ENCODE data around the gene TMEM95.
"Not testable (repeated sequence)": the region's sequence is repeated elsewhere in the genome, so short reads cannot be mapped to it uniquely, and the experiment has no call there.

Gene TMEM95

DNA sequence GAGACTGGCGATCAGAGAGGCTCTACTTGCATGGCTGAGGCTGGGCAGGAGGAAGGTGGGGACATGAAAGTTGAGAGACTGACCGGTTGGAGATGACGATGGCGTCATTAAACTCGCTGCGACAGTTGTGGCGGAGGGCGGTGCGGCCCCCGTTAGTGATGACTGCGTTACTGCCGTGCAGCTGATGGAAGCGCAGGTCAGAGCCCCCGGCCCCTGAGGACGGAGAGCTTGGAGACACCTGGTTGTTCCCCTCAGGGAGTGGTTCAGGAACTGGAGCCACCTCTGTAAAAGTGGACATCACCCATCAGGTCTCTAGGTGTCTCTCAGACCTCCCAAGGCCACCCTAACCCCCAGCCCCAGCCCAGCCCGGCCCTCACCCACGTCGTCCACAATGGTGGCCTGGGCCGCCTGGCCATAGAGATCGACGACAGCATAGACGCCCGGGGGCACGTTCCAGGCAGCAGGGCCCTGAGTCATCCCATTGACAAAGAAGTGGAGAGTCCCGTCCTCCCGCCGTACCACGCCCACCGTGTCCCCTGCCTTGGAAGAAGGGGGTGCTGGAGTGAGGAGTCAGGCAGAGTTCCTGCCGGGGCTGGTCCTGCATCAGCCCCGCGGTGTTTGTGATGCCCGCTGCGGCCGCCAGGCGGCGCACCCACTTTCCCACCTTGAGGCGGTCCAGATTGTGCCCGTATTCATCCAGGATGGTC is 31.1 kb upstream of the TMEM95 start:
- peak; percentile 66 for DNase-seq

DNA sequence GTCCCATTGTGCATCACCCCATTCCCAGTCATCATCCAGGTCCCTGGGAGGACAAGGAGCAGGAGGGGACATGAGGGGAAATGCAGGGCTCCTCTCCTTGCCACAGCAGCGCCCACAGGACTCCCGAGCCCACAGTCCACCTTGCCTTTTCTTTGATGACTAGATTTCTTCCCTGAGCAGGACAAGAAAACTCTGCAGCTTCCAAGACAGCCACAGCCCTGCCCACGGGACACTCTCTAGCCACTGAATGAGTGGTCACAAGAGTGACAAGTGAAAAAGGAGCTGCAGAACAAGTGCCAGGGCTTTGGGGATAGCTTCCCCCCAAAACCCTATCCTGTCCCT is 30.5 kb upstream of the TMEM95 start:
- DNase-seq: no peak

DNA sequence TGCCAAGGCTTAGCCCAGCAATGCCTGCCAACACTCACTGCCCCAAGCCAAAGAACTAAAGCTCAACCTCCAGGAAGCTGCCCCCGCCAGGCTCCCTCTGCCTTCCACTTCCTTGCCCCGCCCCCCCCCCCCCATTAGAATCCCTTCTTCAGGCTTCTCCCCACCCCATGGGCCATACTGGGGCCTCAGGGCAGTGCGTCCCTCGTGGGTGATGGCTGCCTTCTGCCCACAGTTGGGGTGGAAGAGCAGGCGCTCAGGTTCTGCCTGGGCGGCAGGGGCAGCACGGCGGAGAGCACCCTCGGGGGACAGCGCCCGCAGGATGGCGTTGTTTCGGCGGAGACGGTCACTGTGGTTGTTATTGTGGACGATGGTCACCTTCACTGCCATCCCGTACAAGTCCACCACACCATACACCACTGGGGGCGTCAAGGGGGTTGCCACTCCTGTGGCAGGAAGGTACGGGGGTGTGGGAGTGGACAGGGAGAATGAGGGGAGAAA is 29.9 kb upstream of the TMEM95 start:
- no peak for DNase-seq

DNA sequence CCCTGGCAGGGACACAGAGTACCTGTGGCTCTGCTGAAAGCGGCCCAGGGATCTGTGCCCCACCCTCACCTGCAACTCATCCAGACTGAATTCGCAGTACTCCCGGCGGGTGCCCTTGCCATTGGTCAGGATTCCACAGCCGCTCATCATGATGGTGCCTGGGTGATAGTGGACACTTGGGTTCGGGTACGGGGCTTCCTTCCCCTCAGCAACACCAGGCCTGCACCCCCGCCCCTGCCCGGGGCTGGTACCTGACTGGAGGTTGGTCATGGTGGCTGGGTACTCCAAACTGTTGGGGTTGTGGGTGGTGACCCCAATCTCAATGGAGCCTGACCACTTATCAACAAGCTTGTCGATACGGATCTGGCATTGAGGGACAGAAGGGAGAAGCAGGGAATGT is 28.8 kb upstream of the TMEM95 start:
- DNase-seq: no peak

DNA sequence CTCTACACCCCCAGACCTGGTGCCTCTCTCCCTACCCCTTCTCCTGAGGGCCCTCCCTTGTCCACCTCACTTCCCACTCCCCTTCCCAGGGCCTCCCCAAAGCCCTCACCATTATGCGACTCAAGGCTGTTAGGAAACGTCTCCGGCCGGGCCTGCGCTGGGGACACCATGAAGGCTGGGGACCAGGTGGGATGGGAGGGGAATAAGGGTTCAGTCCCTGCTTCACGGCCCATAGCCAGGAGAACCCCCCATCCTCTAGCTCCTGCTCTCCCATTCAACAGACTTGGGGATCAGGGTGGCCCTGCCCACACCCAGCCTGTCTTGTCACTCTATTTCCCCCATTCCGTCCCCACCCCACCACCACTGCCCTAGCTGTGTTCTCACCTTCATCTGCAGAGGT is 27.9 kb upstream of the TMEM95 start:
- no peak for DNase-seq

DNA sequence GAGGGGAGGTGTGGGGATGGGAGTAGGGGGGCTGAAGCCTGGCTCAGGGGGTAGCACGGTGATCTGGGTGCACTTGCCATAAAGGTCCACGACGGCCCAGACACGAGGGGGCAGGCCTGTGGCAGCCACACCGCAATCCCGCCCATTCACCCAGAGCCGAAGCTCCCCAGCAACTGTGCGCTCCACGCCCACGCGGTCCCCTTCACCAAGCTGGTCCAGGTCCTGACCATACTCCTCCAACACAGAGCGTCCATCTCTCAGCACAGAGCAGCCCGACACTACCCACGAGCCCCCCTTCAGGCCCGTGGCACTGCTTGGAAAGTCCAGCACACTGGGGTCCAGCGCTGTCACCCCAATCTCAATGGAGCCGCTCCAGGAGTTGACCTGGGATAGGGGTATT is 27.5 kb upstream of the TMEM95 start:
- DNase-seq: no peak

DNA sequence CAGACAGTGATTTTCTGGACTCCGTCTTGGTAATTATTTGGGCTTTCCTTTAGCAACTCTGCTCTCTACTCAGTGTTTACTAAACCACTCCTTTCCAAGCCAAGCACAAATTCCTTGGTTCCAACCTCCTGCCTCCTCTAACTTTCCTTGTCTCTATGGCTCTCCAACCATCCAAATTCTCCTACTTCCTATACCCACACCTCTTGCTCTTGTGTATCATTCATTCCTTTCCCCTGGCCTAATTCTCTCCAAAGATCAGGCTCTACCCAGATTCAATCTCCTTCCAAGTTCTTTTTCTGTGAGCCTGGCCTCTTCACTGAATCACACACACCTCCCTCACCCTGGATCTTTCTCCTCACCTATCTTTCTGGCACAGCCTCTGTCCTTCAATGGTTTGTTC is 26.9 kb upstream of the TMEM95 start:
- DNase-seq: no peak

DNA sequence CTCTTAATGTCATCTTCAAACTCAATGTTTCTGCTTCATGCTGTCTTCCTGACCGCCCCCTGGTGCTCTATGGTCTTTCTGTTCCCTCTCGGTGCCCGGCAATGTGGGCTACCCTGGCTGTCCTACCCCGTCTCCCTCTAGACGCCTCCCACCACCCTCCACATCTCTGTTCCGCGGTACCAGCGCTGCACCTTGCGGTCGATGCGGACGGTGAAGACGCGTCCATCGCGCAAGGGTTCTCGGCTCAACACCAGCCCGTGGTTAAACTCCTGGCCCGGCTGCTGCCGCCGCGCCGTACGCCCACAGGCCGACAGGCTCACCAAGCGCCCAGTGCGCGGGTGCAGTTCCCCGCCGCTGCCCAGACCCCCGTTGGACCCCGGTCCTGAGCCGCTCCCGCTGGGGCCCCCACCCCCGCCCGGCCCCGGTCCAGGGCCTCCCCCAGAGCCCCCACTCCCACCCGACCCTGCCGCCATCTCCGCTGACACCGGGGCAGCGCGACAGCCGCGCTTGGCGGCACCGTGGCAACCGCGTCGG is 26.0 kb upstream of the TMEM95 start, which contains the start of gene NEURL4:
NEURL4 (minus strand) TSS at position 496 of the 534 bp plus-strand sequence; CDS start at position 473, 23 bp downstream.
- no peak for DNase-seq

DNA sequence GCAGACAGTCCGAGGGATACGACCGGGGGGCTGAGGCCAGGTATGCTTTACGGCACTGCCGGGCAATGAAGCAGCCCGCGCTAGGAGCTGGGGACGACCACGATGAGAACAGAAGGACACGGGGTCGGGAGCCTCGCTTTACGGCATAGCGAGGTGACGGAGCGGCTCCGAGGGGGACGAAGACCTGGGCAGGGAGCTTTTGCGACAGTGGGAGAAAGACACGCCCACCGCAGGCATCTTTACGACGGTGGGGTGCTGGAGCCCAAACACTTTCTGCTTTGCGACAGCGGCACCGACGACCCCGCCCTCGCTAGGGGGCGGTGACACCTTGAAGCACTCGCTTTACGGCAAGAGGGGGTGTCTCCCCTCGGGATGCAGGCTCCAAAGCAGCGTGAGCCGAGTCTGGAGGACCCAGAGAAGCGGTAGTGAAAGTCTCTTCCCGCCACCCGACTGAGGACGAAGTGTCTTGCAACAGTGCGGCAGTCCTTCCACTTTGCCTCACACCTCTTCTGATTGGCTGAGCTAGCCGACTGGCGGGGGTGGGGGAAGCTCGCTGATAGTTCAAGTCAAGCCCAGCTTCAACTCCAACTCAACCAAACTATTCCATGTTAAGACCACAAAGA is 25.5 kb upstream of the TMEM95 start:
- DNase-seq: peak; percentile 96

DNA sequence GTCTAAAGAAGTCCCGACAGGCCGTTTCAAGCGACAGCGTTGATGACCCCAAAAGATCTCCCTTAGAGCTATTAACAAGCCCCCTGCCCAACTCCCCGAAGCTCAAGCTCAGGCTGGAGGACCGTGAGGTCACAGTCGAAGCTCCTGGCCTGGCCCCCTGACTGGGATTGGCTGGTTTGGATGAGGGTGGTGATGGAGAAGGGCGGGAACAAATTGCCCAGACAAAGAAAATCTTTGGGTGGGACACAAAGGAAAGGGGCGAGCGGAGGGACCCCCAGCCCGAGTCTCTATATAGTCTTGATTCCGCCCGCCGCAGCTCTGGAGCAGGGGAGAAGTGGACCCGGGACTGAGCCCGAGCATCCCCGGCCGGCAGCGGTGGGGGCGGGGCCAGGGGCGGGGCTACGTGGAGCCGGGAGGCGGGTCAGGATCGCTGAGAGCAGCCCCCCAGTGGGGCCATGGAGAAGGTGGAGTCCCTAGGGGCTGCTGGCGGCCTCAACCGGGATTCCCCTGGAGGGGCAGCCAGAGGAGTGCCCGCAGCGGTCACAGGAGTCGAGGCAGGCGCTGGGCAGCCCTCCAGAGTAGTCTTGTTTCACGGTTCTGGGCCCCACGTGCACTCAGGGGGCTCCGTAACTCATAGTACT is 24.8 kb upstream of the TMEM95 start:
- DNase-seq: peak; percentile 84

DNA sequence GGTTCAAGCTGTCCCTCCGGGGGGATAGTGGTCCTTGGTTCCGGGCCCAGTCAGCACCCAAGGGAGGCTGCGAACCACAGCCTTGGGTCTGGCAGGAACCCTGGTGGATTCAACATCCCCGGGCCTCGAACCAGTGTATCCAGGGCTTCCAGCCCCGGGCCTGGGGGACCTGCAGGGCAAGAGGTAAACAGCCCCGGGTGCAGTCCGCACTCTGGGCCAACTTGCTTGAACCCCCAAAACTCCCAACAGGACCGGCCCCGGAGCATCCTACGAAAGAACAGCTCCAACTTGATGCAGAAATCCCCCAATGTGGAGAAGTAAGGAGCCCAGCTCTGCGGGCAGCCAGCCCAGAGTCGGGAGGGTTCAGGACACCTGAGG is 24.3 kb upstream of the TMEM95 start:
- DNase-seq: no peak

DNA sequence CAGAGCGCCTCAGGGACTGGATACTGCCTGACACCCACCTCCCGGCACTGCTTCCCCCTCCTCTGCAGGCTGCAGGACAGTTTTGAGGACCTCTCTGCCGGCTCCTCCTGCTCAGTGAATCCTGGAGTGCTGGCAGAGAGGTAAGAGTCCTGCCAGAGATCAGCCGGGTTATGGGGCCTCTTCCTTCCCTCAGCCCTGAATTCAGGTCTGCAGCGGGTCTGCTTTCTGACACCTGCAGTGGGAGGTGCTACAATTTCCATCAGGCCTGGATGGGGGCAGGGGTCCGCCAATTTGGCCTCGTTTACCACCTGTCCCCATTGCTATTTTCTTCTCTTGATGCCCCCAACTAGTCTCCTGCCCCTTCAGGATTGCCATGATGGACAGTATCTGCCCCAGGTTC is 22.8 kb upstream of the TMEM95 start:
- DNase-seq: no peak

DNA sequence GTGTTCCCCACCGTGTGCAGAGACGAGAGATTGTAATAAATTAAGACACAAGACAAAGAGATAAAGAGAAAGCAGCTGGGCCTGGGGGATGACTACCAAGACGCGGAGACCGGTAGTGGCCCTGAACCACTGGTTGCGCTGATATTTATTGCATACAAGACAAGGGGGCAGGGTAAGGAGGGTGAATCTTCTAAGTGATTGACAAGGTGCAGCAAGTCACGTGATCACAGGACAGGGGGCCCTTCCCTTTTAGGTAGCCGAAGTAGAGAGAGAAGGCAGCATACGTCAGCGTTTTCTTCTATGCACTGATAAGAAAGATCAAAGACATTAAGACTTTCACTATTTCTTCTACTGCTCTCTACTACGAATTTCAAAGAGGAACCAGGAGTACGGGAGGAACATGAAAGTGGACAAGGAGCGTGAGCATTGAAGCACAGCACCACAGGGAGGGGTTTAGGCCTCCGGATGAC is 22.3 kb upstream of the TMEM95 start:
- DNase-seq: not testable (repeated sequence)

DNA sequence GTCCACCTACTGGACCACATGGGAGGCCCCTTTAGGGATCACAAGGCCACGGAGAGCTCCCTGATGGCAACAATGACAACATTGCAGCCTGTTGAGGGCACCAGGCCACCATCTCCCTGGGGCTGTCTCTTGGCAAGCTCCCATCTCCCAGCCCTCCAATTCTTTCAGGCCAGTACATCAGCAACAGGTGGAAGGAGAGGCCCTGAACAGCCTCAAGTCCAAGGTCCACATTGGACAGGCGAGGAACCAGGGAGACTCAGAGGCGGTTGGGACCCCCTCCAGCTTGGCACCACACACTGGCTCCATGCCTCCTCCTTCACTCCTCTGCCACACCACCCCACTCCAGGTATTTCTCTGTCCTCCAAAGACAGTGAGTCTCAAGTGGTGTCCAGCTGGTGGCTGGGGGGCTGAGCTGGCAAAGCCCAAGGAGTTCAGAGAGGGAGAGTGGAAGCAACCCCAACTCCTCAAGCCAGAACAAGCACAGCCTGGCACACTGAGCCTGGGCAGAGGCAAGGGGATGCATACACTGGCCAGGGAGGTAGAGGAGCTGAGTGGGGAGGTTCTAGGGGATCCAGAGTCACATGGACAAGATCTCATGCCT is 19.9 kb upstream of the TMEM95 start:
- no peak for DNase-seq

DNA sequence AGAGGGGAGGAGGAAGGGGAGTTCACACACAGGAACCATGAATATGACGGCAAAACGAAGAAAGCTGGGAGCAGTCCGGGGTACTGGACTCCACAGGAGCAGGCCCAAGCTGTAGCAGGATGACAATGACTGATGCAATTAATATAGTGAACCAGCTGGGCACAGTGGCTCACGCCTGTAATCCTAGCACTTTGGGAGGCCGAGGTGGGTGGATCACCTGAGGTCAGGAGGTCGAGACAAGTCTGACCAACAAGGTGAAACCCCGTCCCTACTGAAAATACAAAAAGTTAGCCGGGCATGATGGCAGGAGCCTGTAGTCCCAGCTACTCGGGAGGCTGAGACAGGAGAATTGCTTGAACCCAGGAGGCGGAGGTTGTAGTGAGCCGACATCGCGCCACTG is 19.2 kb upstream of the TMEM95 start:
- DNase-seq: not testable (repeated sequence)

DNA sequence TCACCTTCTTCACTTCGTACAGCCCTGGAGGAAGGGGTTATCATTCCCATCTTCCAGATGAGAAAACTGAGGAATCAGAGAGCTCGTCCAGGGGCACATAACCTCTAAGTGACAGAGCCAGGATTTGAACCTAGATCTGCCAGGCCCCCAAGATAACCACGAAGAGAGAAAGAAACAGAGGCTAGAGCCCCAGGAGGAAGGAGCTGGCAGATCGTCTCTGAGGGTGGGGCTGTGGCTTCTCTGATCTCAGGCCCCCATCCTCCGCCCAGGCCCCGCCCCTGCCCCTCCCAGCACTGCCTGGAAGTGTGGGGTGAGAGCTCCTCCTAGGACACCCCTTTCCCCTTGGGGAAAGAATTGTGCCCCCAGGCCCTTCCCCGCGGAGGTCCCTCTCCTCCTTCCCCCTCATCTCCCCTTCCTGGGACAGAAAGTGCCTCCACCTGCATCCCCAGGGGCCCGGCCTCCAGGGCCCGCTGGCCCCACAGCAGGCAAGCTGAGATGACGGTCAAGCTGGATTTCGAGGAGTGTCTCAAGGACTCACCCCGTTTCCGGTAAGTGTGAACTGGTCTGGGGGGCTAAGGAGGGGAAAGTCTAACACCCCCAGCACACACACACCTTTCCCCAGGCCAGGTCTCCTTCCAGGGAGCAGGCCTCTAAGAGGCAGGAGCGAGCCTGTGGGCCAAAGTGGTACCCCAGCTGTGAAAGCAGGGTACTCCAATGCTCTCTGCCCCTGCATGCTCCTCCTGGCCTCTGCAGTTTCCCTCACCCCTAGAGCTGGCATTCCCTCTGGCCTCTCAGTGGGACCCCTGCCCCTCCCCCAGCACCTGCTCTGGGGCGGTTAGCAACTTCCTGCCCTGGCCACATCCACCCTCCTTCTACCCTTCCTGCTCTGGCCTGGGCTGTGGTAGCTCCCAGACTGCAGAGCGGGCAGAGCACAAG is 18.4 kb upstream of the TMEM95 start, which contains the start of gene ACAP1:
ACAP1 (plus strand) TSS at position 290 of the 936 bp plus-strand sequence; CDS start at position 496, 206 bp downstream.
- peak; percentile 84 for DNase-seq

DNA sequence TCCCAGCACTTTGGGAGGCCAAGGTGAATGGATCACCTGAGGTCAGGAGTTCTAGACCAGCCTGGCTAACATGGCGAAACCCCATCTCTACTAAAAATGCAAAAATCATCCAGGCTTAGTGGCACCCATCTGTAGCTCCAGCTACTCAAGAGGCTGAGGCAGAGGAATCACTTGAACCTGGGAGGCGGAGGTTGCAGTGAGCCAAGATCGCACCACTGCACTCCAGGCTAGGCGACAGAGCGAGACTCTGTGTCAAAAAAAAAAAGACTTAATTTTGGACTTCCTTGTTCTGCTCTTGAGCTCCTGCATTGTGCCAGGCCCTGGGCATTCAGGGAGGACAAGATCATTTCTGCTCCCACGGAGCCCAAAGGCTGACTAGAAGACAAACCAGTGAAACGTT is 17.4 kb upstream of the TMEM95 start:
- not testable (repeated sequence) for DNase-seq

DNA sequence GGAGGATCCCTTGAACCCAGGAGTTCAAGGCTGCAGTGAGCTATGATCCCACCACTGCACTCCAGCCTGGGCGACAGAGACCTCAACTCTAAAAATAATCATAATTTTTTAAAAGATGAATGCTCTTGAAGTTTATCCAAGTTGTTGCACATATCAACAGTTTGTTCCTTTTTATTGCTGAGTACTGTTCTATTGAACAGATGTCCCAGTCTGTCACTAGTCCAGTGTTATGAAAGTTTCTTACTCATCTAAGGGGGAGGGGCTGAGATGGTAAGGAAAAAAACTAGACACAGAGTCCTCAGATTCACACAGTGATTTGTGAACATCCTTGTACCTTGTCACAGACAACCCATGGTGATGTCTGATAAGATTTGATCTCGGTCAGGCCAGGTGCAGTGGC is 14.8 kb upstream of the TMEM95 start:
- DNase-seq: no peak

DNA sequence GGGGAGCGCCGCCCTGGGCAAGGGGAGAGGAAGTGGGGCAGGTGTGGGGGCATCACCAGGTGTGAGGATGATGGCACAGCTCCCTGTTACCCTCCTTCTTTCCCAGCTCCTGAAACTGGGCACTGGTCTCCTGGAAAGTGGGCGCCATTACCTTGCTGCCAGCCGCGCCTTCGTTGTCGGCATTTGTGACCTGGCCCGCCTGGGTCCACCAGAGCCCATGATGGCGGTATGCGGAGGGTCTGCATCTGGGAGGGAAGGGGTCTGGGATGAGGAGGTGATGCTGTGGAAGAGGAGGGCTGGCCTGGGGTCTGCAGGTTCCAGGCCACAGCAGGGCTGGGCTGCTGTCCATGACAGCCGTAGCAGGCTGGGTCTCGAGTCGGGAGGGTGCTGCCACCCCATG is 13.1 kb upstream of the TMEM95 start:
- DNase-seq: no peak

DNA sequence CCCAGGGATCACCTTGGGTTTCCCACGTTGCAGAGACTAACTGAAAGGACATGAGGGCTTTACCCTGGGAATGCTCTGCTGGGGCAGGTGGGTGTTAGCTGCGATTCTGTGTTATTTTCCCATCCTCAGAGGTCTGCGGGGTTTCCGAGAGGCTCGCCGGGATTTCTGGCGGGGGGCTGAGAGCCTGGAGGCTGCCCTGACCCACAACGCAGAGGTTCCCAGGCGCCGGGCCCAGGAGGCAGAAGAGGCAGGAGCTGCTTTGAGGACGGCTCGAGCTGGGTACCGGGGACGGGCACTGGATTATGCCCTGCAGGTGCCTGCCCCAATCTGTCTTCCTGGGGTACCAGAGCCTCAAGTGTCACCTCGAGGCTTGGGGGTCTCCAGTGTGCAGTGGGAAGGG is 11.7 kb upstream of the TMEM95 start:
- no peak for DNase-seq

DNA sequence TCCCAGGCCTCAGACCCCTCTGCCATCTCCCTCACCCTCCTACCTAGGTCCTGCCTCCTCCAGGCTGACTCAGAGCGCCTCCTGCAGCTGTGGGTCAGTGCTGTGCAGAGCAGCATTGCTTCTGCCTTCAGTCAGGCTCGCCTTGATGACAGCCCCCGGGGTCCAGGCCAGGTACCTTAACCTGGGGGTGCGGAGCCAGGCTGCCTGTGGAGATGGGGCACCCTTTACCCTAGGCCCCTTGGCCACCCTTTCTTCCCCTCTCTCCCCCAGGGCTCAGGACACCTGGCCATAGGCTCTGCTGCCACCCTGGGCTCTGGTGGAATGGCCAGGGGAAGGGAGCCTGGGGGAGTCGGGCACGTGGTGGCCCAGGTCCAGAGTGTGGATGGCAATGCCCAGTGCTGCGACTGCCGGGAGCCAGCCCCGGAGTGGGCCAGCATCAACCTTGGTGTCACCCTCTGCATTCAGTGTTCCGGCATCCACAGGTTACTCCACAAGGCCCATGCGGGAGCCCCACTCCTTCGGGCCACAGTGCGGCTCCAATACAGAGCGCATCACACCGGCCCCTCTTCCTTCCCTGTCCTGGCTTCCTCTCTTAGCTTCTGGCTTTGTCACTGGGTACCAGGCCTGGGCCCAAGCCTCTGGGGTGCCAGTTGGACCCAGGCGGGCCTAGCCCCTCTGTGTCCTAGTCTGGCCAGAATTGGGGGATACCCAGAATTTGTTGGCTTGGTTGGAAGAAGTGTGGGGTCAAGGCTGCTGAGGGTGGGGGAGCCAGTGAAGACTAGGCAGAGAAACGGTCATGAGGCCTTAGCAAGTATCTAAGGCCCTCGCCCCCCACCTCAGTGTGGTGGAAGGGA is 8.0 kb upstream of the TMEM95 start:
- no peak for DNase-seq
